ENCODE results near the gene PHF23. TPM values are rescaled to one million over a fixed set of nuclear protein-coding genes. Genes with fewer than 3 reads are reported as not detected.

Gene PHF23
- total and polyA plus RNA-seq, 2 of the 4 experiments (the other 2 are of a cell fraction) = 44.8 to 58.5 TPM

DNA sequence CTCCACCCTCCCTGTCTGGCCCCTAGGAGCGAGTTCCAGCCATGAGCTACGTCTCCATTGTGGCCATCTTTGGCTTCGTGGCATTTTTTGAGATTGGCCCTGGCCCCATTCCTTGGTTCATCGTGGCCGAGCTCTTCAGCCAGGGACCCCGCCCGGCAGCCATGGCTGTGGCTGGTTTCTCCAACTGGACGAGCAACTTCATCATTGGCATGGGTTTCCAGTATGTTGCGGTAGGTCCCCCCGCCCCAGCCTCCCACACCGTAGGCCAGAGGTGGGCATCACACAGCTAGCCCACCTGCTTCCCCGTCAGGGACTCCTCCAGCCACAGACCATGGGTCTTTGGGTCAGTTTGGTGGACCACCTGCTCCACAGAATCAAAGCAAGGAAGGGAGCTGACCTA lies 46.4 kb upstream of the PHF23 start:
- TF ChIP-seq SMC3 (IDR thresholded peaks at IDR 0.05; ENCODE audit: low read depth, low read length) = no peak
- no peak for TF ChIP-seq MAFK (IDR thresholded peaks at IDR 0.05; ENCODE audit: low read depth, low read length)
- TF ChIP-seq POLR2A (IDR thresholded peaks at IDR 0.05; ENCODE audit: low read depth, low read length) = no peak
- TF ChIP-seq CHD1 (IDR thresholded peaks at IDR 0.05; ENCODE audit: low read depth, low read length) = no peak
- TF ChIP-seq RAD21 (IDR thresholded peaks at IDR 0.05; ENCODE audit: low read length) = no peak
- no peak for TF ChIP-seq RCOR1 (IDR thresholded peaks at IDR 0.05; ENCODE audit: insufficient replicate concordance, low read length)
- TF ChIP-seq FOS (IDR thresholded peaks at IDR 0.05; ENCODE audit: low read depth, low read length) = no peak
- TF ChIP-seq, protein P1, sequence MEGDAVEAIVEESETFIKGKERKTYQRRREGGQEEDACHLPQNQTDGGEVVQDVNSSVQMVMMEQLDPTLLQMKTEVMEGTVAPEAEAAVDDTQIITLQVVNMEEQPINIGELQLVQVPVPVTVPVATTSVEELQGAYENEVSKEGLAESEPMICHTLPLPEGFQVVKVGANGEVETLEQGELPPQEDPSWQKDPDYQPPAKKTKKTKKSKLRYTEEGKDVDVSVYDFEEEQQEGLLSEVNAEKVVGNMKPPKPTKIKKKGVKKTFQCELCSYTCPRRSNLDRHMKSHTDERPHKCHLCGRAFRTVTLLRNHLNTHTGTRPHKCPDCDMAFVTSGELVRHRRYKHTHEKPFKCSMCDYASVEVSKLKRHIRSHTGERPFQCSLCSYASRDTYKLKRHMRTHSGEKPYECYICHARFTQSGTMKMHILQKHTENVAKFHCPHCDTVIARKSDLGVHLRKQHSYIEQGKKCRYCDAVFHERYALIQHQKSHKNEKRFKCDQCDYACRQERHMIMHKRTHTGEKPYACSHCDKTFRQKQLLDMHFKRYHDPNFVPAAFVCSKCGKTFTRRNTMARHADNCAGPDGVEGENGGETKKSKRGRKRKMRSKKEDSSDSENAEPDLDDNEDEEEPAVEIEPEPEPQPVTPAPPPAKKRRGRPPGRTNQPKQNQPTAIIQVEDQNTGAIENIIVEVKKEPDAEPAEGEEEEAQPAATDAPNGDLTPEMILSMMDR (conservative IDR thresholded peaks at IDR 0.05; ENCODE audit: low read depth, low read length) = no peak
- no peak for TF ChIP-seq RFX5 (IDR thresholded peaks at IDR 0.05; ENCODE audit: low read depth, low read length)
- no peak for TF ChIP-seq MXI1 (IDR thresholded peaks at IDR 0.05; ENCODE audit: borderline replicate concordance, low read depth, low read length)
- TF ChIP-seq NFE2L2 (IDR thresholded peaks at IDR 0.05; ENCODE audit: low read depth, low read length) = no peak
- TF ChIP-seq BHLHE40 (IDR thresholded peaks at IDR 0.05; ENCODE audit: low read depth, low read length) = no peak
- TF ChIP-seq, protein P2, sequence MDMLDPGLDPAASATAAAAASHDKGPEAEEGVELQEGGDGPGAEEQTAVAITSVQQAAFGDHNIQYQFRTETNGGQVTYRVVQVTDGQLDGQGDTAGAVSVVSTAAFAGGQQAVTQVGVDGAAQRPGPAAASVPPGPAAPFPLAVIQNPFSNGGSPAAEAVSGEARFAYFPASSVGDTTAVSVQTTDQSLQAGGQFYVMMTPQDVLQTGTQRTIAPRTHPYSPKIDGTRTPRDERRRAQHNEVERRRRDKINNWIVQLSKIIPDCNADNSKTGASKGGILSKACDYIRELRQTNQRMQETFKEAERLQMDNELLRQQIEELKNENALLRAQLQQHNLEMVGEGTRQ (IDR thresholded peaks at IDR 0.05; ENCODE audit: low read depth, low read length) = no peak
- TF ChIP-seq CEBPB (IDR thresholded peaks at IDR 0.05; ENCODE audit: low read depth, low read length) = no peak
- TF ChIP-seq, protein P3, sequence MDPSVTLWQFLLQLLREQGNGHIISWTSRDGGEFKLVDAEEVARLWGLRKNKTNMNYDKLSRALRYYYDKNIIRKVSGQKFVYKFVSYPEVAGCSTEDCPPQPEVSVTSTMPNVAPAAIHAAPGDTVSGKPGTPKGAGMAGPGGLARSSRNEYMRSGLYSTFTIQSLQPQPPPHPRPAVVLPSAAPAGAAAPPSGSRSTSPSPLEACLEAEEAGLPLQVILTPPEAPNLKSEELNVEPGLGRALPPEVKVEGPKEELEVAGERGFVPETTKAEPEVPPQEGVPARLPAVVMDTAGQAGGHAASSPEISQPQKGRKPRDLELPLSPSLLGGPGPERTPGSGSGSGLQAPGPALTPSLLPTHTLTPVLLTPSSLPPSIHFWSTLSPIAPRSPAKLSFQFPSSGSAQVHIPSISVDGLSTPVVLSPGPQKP (IDR thresholded peaks at IDR 0.05; ENCODE audit: borderline replicate concordance, low read depth, low read length) = no peak
- TF ChIP-seq MAZ (IDR thresholded peaks at IDR 0.05; ENCODE audit: borderline replicate concordance, low read depth, low read length) = no peak
- Histone ChIP-seq H3K18ac (ENCODE audit: low read depth, low read length) (no peak overlapping the region), H3K4ac (ENCODE audit: low read depth, low read length) (no peak overlapping the region), H4K5ac (ENCODE audit: low read depth, low read length) (no peak overlapping the region), H3K36me3 (ENCODE audit: control insufficient read depth, insufficient read depth, low read length) (no peaks in the 10 kb centered on the region), H2AK9ac (replicated peaks; ENCODE audit: low read depth, low read length, poor library complexity) (no peak overlapping the region), H3K9ac (ENCODE audit: low read depth, low read length) (no peak overlapping the region), H3K27me3 (ENCODE audit: control insufficient read depth, insufficient read depth, low read length) (peaks cover 59% of the 10 kb centered on the region), H2AFZ (replicated peaks; ENCODE audit: low read length, poor library complexity) (no peak overlapping the region), H3K79me1 (ENCODE audit: low read depth in 1 of 2, low read length in 2 of 2) (no peaks in the 10 kb centered on the region), H2AK5ac (ENCODE audit: low read depth, low read length) (no peak overlapping the region), H4K91ac (ENCODE audit: insufficient read depth, low read depth, low read length) (no peak overlapping the region), H2BK20ac (ENCODE audit: low read depth, low read length) (no peak overlapping the region), H2BK5ac (ENCODE audit: low read depth, low read length, poor library complexity, severe bottlenecking) (no peak overlapping the region), H3K23ac (ENCODE audit: low read depth, low read length) (no peak overlapping the region), H3K14ac (replicated peaks; ENCODE audit: low read depth, low read length) (no peak overlapping the region), H3K4me1 (ENCODE audit: control insufficient read depth, insufficient read depth, low read length) (peaks cover 2% of the 10 kb centered on the region; the same call in 1 of the 2 replicates), H3K9me1 (ENCODE audit: insufficient read depth, low read length) (no peaks in the 10 kb centered on the region), H2BK120ac (ENCODE audit: low read depth, low read length) (no peak overlapping the region), H3K4me2 (ENCODE audit: low read depth, low read length) (no peak overlapping the region), H3K9me3 (ENCODE audit: control insufficient read depth, insufficient read depth, low read length) (no peaks in the 10 kb centered on the region), H4K20me1 (ENCODE audit: insufficient read depth, low read length) (no peaks in the 10 kb centered on the region), H3K56ac (ENCODE audit: extremely low read depth, insufficient read depth, low read length) (no peak overlapping the region), H3K27ac (ENCODE audit: insufficient read depth, low read length) (no peak overlapping the region), H4K8ac (ENCODE audit: low read depth in 2 of 2, low read length in 2 of 2) (no peak overlapping the region), H2BK15ac (ENCODE audit: low read depth, low read length) (no peak overlapping the region), H3K4me3 (ENCODE audit: insufficient read depth, low read depth, low read length) (no peak overlapping the region)
- in situ Hi-C loops (cut with MboI; ENCODE audit: low sequenced_read_pairs) = no loop called here
- no peak for DNase-seq
- no peak for ATAC-seq (ENCODE audit: low read depth)
- dilution Hi-C loops (cut with HindIII; ENCODE audit: low sequenced_read_pairs, unreplicated experiment) = no loop called here
- no TSS peak for BruUV-seq (replicated peaks)
- 65% methylated on average over 4 of the region's 12 CpGs; no CpG with 5 or more reads in 1 of the 2 experiments for WGBS, 2 experiments (ENCODE audit: extremely low coverage in 2 of 2, insufficient read length in 1 of 2)
- ChIA-PET CTCF (interaction anchor here (0.6 kb wide), 1 partner anchor 20 kb away, joined by 3 read pairs; no protein-coding TSS in a partner anchor), POLR2A (ENCODE audit: unreplicated experiment) (no interaction called here)
- intact Hi-C loops (cut with micrococcal nuclease) = no loop called here

Measured in IMR-90 (cell line).